ENCODE measurements around the gene RNF175.

The RNF175 gene

GRCh38 chr4:153741541-153741940 lies 18.3 kb downstream of the RNF175 start:
- FAIRE-seq = no peak

GRCh38 chr4:153735906-153736461 lies 23.8 kb downstream of the RNF175 start:
- no peak for FAIRE-seq

- no peak for FAIRE-seq
Measured at GRCh38 chr4:153733751-153734448, 25.9 kb downstream of the RNF175 start.

GRCh38 chr4:153731239-153731638 lies 28.6 kb downstream of the RNF175 start:
- FAIRE-seq = no peak

- FAIRE-seq = no peak
Measured at GRCh38 chr4:153729895-153730294, 29.9 kb downstream of the RNF175 start.

GRCh38 chr4:153728660-153729059 lies 31.2 kb downstream of the RNF175 start:
- no peak for FAIRE-seq

GRCh38 chr4:153728151-153728550 lies 31.7 kb downstream of the RNF175 start:
- no peak for FAIRE-seq

GRCh38 chr4:153725831-153726154 lies 34.0 kb downstream of the RNF175 start:
- no peak for FAIRE-seq

GRCh38 chr4:153725136-153725830 lies 34.5 kb downstream of the RNF175 start:
- no peak for FAIRE-seq

GRCh38 chr4:153724606-153725005 lies 35.2 kb downstream of the RNF175 start:
- FAIRE-seq = no peak

GRCh38 chr4:153722036-153722435 lies 37.8 kb downstream of the RNF175 start:
- no peak for FAIRE-seq

GRCh38 chr4:153713866-153714646 lies 45.8 kb downstream of the RNF175 start:
- FAIRE-seq = peak; percentile 82

GRCh38 chr4:153710681-153711080 lies 49.1 kb downstream of the RNF175 start:
- no peak for FAIRE-seq

GRCh38 chr4:153706519-153706918 lies 53.3 kb downstream of the RNF175 start:
- FAIRE-seq = no peak

- FAIRE-seq = no peak
Measured at GRCh38 chr4:153705743-153706468, 53.9 kb downstream of the RNF175 start.

- no peak for FAIRE-seq
Measured at GRCh38 chr4:153704522-153704921, 55.3 kb downstream of the RNF175 start.

- FAIRE-seq = no peak
Measured at GRCh38 chr4:153684971-153685371, 74.9 kb downstream of the RNF175 start.

- no peak for FAIRE-seq
Measured at GRCh38 chr4:153684182-153684970, 75.4 kb downstream of the RNF175 start, which contains the start of gene TLR2. TLR2 (plus strand) TSS chr4:153684280; CDS start chr4:153702908, 18,628 bp downstream.

- FAIRE-seq = no peak
Measured at GRCh38 chr4:153683763-153684181, 76.1 kb downstream of the RNF175 start.

GRCh38 chr4:153679486-153679885 lies 80.3 kb downstream of the RNF175 start:
- FAIRE-seq = no peak

GRCh38 chr4:153676984-153677383 lies 82.8 kb downstream of the RNF175 start:
- no peak for FAIRE-seq

- FAIRE-seq = no peak
Measured at GRCh38 chr4:153676486-153676885, 83.3 kb downstream of the RNF175 start.
